ENCODE data around the gene ZNF618.

The ZNF618 gene

DNA sequence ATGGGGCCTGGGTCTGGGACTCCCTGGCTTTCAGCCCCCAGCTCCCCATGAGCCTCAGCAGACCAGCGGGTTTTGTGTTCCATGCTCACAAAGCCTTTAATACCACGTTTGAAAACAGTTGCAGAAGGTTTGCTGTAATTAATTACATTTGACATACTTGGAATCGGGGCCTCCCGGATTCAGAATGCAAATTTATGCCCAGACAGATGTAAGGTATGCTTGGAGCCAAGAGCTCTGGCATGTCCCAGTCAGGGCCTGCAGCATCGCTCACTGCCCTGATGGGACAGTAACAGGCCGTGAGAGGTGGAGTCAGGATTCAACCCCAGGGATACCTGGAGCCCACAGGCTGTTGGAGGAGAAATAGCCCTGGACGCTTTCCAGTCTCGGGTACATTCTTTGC, 12.2 kb downstream of the ZNF618 start:
- DNase-seq (ENCODE audit: insufficient read length, low spot score), result no peak
- TF ChIP-seq CTCF (IDR thresholded peaks at IDR 0.05; ENCODE audit: insufficient read depth, missing control alignments), result no peak
- FAIRE-seq, result no peak

GRCh38 chr9:113888976-113889375, 12.9 kb downstream of the ZNF618 start:
- no peak for TF ChIP-seq CTCF (IDR thresholded peaks at IDR 0.05; ENCODE audit: insufficient read depth, missing control alignments)
- FAIRE-seq, result no peak
- no peak for DNase-seq (ENCODE audit: insufficient read length, low spot score)

DNA sequence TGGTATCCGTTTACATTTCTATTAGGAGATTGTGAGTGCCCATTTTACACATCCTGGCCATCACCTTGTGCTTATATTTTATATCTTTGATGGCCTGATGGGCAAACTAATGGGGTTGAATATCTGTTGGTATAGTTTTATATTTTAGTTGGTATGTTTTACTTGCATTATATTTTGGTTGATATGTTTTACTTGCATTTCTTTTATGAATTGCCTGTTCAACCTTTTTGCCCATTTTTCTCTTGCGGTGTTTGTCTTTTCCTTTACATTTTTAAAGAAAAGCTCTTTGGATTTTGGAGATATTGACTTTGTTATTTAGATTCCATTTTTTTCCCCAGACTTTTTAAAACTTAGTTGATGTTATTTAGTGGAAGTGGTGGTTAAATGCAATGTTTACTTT, 14.6 kb downstream of the ZNF618 start:
- DNase-seq (ENCODE audit: insufficient read length, low spot score), result no peak
- no peak for TF ChIP-seq CTCF (IDR thresholded peaks at IDR 0.05; ENCODE audit: insufficient read depth, missing control alignments)
- FAIRE-seq, result no peak

DNA sequence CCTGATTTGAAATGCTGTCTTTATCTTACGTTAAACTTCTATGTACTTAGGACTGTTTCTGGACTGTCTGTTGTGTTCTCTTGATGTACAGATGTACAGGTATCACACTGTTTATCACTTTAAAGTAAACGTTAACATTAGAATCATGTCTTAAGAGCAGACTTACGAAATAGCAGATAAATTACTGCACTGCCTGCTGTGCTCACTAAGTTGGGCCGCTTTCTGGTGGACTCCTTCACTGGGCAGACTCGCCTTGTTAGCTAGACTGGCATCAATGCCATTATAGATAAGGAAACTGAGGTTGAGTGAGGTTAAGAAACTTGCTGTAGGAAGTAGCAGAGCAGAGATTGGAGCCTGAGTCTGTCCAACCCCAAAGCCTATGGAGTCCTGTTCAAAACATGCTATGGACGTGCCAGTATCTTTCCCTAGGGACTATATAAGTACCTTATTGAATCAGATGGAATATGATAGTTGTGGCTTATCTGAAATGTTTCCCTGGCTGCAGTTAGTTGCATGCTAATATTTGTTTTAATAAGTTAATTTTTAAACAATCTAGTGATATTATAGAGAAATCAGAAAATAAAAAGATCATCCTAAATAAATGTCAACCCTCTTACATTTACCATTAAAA, 16.9 kb downstream of the ZNF618 start:
- no peak for FAIRE-seq
- DNase-seq (ENCODE audit: insufficient read length, low spot score), result no peak
- no peak for TF ChIP-seq CTCF (IDR thresholded peaks at IDR 0.05; ENCODE audit: insufficient read depth, missing control alignments)

- no peak for FAIRE-seq
- no peak for DNase-seq (ENCODE audit: insufficient read length, low spot score)
- TF ChIP-seq CTCF (IDR thresholded peaks at IDR 0.05; ENCODE audit: insufficient read depth, missing control alignments), result no peak
Observed at GRCh38 chr9:113894166-113894565, 18.1 kb downstream of the ZNF618 start.

- DNase-seq (ENCODE audit: insufficient read length, low spot score) (no peak), FAIRE-seq (peak; percentile 55)
- no peak for TF ChIP-seq CTCF (IDR thresholded peaks at IDR 0.05; ENCODE audit: insufficient read depth, missing control alignments)
Observed at GRCh38 chr9:113895526-113895925, 19.4 kb downstream of the ZNF618 start.

DNA sequence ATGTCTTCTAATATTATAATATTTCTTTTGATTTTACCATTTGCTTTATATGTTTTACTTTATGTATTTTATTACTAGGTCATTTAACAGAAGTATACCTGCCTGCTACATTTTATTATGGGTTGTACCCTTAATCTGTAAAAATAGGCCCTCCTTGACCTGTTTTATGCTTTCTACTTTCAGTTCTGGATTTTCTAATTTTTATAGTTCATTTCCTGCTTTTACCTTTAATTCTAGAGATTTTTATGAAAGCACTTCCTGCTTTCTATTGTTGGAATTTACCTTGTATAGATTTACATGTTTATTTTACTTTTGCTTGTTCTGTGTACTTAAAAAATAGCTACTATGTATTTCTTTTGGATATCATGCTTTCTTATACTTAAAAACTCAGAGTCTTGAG, 20.6 kb downstream of the ZNF618 start:
- TF ChIP-seq CTCF (IDR thresholded peaks at IDR 0.05; ENCODE audit: insufficient read depth, missing control alignments), result no peak
- DNase-seq (ENCODE audit: insufficient read length, low spot score) (no peak), FAIRE-seq (peak; percentile 29)
